ENCODE measurements around the gene PON1. TPM values are rescaled to one million over a fixed set of nuclear protein-coding genes. Genes with fewer than 3 reads are reported as not detected.

The PON1 gene
- total and polyA plus RNA-seq, 2 of the 8 experiments (the other 6 are each of a cell fraction or from before 2014, with no cell fraction given) = not detected

DNA sequence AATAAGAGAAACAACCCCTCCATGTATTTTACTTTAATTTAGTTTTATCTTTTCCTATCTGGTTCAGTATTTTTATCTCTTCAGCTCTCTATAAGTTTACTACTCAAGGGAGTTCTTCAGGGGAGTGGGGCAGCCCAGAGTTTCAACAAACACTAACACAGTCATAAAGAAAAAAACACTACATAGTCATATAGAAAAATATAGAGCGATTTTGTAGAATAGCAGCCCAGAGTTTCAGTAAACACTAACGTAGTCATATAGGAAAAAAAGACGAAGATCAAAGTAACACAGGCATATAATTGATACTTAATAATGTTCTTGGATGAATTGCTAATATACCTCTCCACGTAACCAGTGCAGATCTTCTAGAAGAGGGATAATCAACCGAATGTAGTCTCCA, 54.7 kb downstream of the PON1 start:
- Histone ChIP-seq H3K9ac (replicated peaks in 1 of 4; ENCODE audit: extremely low read depth in 1 of 4, low read depth in 3 of 4, low read length in 3 of 4) (no peak overlapping the region), H3K18ac (ENCODE audit: extremely low read depth, low read length) (no peak overlapping the region), H3K56ac (replicated peaks; ENCODE audit: insufficient read length, low read depth, low read length) (no peak overlapping the region), H3K23me2 (ENCODE audit: low read depth, low read length) (no peaks in the 10 kb centered on the region), H4K20me1 (replicated peaks in 1 of 2; ENCODE audit: control insufficient read depth in 1 of 2, insufficient read depth in 2 of 2, low read length in 2 of 2) (no peaks in the 10 kb centered on the region), H3K4me2 (ENCODE audit: insufficient read depth in 1 of 2, low read depth in 2 of 2, low read length in 2 of 2) (no peak overlapping the region), H3K27ac (ENCODE audit: low read depth, low read length) (no peak overlapping the region), H2BK12ac (ENCODE audit: low read depth, low read length) (no peak overlapping the region), H4K91ac (replicated peaks; ENCODE audit: insufficient read length, low read length) (no peak overlapping the region), H3K79me2 (ENCODE audit: control insufficient read depth in 1 of 2, insufficient read depth in 2 of 2, low read length in 2 of 2) (no peaks in the 10 kb centered on the region), H3K79me1 (ENCODE audit: low read depth, low read length) (no peaks in the 10 kb centered on the region), H3K14ac (ENCODE audit: insufficient read length) (no peak overlapping the region), H3K4ac (replicated peaks; ENCODE audit: insufficient read length, low read depth, low read length) (no peak overlapping the region), H3K23ac (ENCODE audit: insufficient read length) (no peak overlapping the region), H3K27me3 (replicated peaks in 1 of 4; ENCODE audit: control insufficient read depth in 3 of 4, extremely low read depth in 1 of 4, insufficient read depth in 3 of 4, low read length in 3 of 4) (no peaks in the 10 kb centered on the region), H3K4me1 (replicated peaks in 1 of 4; ENCODE audit: control insufficient read depth in 3 of 4, insufficient read depth in 4 of 4, low read length in 3 of 4) (0 out of 7 replicates have a peak, but pooled peaks cover 0 to 2% (median 0%) of the 10 kb centered on the region in 4 experiments), H2BK15ac (ENCODE audit: low read length) (no peak overlapping the region), H2BK5ac (ENCODE audit: low read depth, low read length) (no peak overlapping the region), H3K36me3 (ENCODE audit: control insufficient read depth in 2 of 4, insufficient read depth in 4 of 4, low read length in 3 of 4) (peaks cover 0 to 9% (median 0%) of the 10 kb centered on the region in 4 experiments; a peak in 2 of 8 replicates), H2AFZ (ENCODE audit: low read length) (no peak overlapping the region), H4K5ac (ENCODE audit: insufficient read length, low read depth, low read length) (no peak overlapping the region), H3K4me3 (ENCODE audit: extremely low read depth in 1 of 4, insufficient read depth in 2 of 4, low read depth in 3 of 4, low read length in 4 of 4) (no peak overlapping the region), H2BK120ac (replicated peaks; ENCODE audit: low read depth, low read length) (no peak overlapping the region), H4K8ac (ENCODE audit: extremely low read depth, insufficient read depth, low read length) (no peak overlapping the region), H3K9me3 (ENCODE audit: insufficient read depth in 2 of 2, low read depth in 1 of 2, low read length in 1 of 2) (no peaks in the 10 kb centered on the region), H2BK20ac (ENCODE audit: low read length) (no peak overlapping the region), H2AK5ac (ENCODE audit: low read depth, low read length) (no peak overlapping the region)
- POLR2A ChIA-PET (ENCODE audit: partially characterized antibody) = no interaction called here
- DNase-seq (ENCODE audit: low read depth in 1 of 2, low spot score in 2 of 2) (no peak), FAIRE-seq (no peak)
- 88% methylated on average over 5 of the region's 5 CpGs; no CpG with 5 or more reads in 1 of the 2 experiments for WGBS, 2 experiments (ENCODE audit: extremely low coverage in 1 of 2, insufficient coverage in 1 of 2, insufficient read length in 1 of 2, insufficient replicate concordance in 2 of 2, low coverage in 1 of 2, low lambda C conversion rate in 2 of 2, missing lambda C conversion rate in 1 of 2)
- CTCF ChIA-PET (ENCODE audit: partially characterized antibody) = interaction anchor here (0.8 kb wide), 1 partner anchor 17 kb away, joined by 3 read pairs; no protein-coding TSS in a partner anchor
- no peak for TF ChIP-seq BRCA1 (IDR thresholded peaks at IDR 0.05; ENCODE audit: low read depth, low read length)
- no peak for TF ChIP-seq SUZ12 (IDR thresholded peaks at IDR 0.05; ENCODE audit: low read length)
- TF ChIP-seq JUN (IDR thresholded peaks at IDR 0.05; ENCODE audit: low read depth, low read length) = no peak
- TF ChIP-seq, protein P1, sequence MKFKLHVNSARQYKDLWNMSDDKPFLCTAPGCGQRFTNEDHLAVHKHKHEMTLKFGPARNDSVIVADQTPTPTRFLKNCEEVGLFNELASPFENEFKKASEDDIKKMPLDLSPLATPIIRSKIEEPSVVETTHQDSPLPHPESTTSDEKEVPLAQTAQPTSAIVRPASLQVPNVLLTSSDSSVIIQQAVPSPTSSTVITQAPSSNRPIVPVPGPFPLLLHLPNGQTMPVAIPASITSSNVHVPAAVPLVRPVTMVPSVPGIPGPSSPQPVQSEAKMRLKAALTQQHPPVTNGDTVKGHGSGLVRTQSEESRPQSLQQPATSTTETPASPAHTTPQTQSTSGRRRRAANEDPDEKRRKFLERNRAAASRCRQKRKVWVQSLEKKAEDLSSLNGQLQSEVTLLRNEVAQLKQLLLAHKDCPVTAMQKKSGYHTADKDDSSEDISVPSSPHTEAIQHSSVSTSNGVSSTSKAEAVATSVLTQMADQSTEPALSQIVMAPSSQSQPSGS (IDR thresholded peaks at IDR 0.05; ENCODE audit: low read length) = no peak
- no peak for TF ChIP-seq BCL11A (IDR thresholded peaks at IDR 0.05; ENCODE audit: low read depth in 2 of 2, low read length in 2 of 2)
- TF ChIP-seq TCF12 (IDR thresholded peaks at IDR 0.05; ENCODE audit: low read depth, low read length) = no peak
- TF ChIP-seq GTF2F1 (IDR thresholded peaks at IDR 0.05; ENCODE audit: borderline replicate concordance, low read depth, low read length) = no peak
- TF ChIP-seq RXRA (IDR thresholded peaks at IDR 0.05; ENCODE audit: insufficient read depth, low read depth, low read length) = no peak
- TF ChIP-seq SIRT6 (IDR thresholded peaks at IDR 0.05; ENCODE audit: low read length) = no peak
- no peak for TF ChIP-seq EP300 (IDR thresholded peaks at IDR 0.05; ENCODE audit: borderline replicate concordance in 1 of 2, low read depth in 2 of 2, low read length in 2 of 2)
- TF ChIP-seq ZNF274 (IDR thresholded peaks at IDR 0.05; ENCODE audit: borderline replicate concordance, extremely low read depth, low read length) = no peak
- TF ChIP-seq POLR2A (IDR thresholded peaks at IDR 0.05; ENCODE audit: control extremely low read depth in 1 of 2, low read depth in 2 of 2, low read length in 2 of 2) = no peak

Data from H1 (cell line).